ENCODE measurements around the gene FRRS1L.

FRRS1L gene

DNA sequence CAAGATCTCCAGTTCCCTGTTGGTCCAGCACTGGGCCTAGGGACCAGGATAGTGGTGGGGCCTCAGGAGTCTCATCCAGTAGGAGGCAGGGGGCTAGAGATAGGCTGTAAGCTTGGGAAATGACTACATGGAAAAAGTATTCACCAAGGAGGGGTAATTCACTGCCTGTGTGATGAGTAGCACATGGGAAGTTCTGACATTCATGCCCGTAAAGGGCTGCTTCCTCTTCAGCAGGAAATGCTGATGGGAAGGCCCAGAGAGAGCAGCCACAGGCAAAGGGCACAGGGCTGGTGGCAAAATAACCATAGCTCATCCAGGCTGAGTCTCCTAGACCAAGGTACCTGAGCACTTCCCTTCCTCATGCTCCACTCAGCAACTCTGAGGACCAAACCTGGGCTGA, 23.1 kb upstream of the FRRS1L start:
- peak; percentile 14 for DNase-seq (ENCODE audit: low read depth)
- no peak for TF ChIP-seq CTCF (conservative IDR thresholded peaks at IDR 0.05; ENCODE audit: low read depth, low read length)
- no peak overlapping the region for H3K4me3 ChIP-seq (ENCODE audit: low read depth, low read length)

DNA sequence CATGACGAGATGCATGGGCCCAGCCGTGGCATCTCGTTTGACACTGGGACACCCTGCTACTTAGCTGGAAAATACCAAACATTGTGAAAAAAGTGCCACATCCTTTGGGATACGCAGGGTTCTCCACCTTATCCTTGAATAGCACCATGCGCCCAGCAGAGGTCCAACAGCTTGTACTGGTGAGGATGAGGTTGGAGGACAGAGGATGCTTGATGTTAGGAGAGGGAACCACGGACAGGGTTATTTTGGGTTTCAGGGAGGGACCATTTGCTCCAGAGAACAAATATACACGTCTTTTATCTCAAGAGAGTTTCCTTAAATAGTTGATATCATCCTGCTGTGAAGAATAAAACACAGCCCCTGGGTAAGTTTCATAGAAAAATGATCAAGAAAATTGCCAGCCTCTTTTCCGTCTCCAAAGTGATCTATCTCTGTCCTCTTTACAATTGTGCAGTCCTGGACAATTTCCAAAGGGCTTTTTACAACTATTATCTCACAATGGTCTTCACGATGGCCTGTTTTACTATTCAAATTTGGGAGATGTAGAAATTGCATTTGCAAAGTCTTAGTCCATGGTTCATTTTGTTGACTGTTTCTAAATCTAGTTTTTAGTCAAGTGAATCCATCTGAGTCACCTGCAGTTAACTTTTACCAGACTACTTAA, 19.9 kb upstream of the FRRS1L start:
- DNase-seq (ENCODE audit: low read depth) = no peak
- no peak for TF ChIP-seq CTCF (conservative IDR thresholded peaks at IDR 0.05; ENCODE audit: low read depth, low read length)
- H3K4me3 ChIP-seq (ENCODE audit: low read depth, low read length) = no peak overlapping the region

DNA sequence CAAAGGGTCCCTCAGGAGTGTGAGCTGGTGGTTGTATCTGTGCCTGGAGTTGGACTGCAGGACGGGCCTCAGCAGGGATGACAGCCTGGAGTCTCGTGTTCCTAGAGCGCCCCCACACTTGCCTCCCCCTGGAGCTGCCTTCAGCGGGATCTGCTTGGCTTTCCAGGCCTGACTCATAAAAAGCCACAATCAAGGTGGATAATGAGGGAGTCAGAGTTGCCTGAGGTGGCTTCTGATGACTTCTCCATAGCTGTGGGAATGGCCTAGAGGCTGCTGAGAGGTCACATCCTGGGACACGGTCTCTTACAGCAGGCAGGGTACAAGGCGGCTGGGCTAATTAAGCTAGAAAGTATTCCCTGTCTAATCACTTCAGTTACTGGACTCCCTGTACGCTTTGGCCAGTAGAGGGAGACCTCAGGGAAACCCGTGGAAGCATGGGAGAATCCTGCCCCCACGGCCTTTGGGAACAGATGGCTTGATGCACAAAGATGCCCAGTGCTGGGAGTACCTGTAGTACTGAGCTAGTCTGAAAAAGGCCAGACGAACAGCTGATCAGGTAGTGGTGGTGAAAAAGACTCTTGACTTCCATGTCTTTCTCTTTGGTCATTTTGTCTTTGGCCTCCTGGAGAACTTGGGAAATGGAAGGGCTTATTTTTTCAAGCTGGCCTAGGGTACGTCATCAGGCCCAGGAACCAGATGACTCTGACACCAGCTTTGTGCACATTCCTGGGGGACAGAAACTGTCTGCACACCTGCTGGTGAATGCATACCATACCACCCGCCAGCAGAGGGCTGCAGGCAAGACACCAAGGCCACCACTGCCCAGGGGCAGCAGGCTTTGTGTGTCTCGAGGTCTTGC, 16.1 kb upstream of the FRRS1L start:
- DNase-seq (ENCODE audit: low read depth) = peak; percentile 49
- no peak overlapping the region for H3K4me3 ChIP-seq (ENCODE audit: low read depth, low read length)
- TF ChIP-seq CTCF (conservative IDR thresholded peaks at IDR 0.05; ENCODE audit: low read depth, low read length) = peak; percentile 79

DNA sequence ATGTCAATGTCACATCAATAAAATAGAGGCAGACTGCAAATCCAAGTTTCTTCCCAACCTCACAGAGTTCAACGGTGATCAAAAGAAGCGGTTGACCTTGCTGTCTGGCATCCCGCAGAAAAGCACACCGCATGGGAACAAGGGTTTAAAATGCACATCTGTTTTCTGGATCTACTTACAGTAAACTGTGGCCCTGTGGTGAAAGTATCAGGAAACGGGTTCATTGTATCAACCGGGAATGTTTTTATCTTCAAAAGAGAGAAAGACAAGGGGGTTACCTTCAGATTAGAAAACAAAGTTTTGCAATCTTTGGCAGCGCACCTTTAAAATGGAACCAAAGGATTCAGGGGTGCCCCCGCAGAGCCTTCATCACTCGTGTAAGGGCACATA, 15.5 kb upstream of the FRRS1L start:
- no peak for TF ChIP-seq CTCF (conservative IDR thresholded peaks at IDR 0.05; ENCODE audit: low read depth, low read length)
- H3K4me3 ChIP-seq (ENCODE audit: low read depth, low read length) = no peak overlapping the region
- no peak for DNase-seq (ENCODE audit: low read depth)

DNA sequence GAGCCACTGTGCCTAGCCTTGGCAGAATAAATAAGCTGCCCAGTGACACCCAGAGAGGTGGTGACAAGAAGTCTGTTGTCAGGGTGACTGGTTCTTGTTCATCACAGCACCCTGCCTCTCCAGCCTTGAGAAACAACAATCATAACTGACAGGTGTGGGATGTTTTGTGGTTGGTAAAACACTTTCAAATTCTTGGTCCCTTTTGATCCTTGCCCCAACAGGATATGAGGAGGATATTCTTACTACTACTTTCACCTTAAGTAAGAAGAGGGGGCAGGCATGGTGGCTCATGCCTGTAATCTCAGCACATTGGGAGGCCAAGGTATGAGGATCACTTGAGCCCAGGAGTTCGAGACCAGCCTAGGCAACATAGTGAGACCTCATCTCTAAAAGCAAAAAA, 14.2 kb upstream of the FRRS1L start:
- TF ChIP-seq CTCF (conservative IDR thresholded peaks at IDR 0.05; ENCODE audit: low read depth, low read length) = no peak
- no peak for DNase-seq (ENCODE audit: low read depth)
- H3K4me3 ChIP-seq (ENCODE audit: low read depth, low read length) = no peak overlapping the region

- no peak overlapping the region for H3K4me3 ChIP-seq (ENCODE audit: low read depth, low read length)
- no peak for TF ChIP-seq CTCF (conservative IDR thresholded peaks at IDR 0.05; ENCODE audit: low read depth, low read length)
- DNase-seq (ENCODE audit: low read depth) = no peak
Observed at GRCh38 chr9:109179801-109180523, 12.9 kb upstream of the FRRS1L start.

Measured in choroid plexus epithelial cell (primary cell).